GM21786 (cell line): ENCODE measurements around the gene DGKB.

Experiments used
- ATAC-seq: cut with Tn5 transposase; IDR thresholded peaks from one replicate; pipeline ENCODE4 v1.9.1; 2021; ENCODE audit not compliant: unreplicated experiment

Gene DGKB

GRCh38 chr7:14403587-14403986, 499.0 kb downstream of the DGKB start:
- no peak for ATAC-seq

- ATAC-seq, result no peak
These were observed 502.3 kb downstream of the DGKB start for GRCh38 chr7:14400271-14400670.

GRCh38 chr7:14398526-14398925, 504.0 kb downstream of the DGKB start:
- ATAC-seq, result no peak

GRCh38 chr7:14395860-14396259, 506.7 kb downstream of the DGKB start:
- ATAC-seq, result no peak

- no peak for ATAC-seq
These were observed 507.8 kb downstream of the DGKB start for GRCh38 chr7:14394786-14395185.

- no peak for ATAC-seq
These were observed 513.0 kb downstream of the DGKB start for GRCh38 chr7:14389595-14389994.

- ATAC-seq, result no peak
These were observed 513.4 kb downstream of the DGKB start for GRCh38 chr7:14389181-14389591.

- no peak for ATAC-seq
These were observed 517.5 kb downstream of the DGKB start for GRCh38 chr7:14385074-14385473.

GRCh38 chr7:14381936-14382335, 520.6 kb downstream of the DGKB start:
- ATAC-seq, result no peak

- no peak for ATAC-seq
These were observed 521.2 kb downstream of the DGKB start for GRCh38 chr7:14381306-14381705.

- ATAC-seq, result no peak
These were observed 521.7 kb downstream of the DGKB start for GRCh38 chr7:14380881-14381280.

GRCh38 chr7:14377646-14378266, 524.8 kb downstream of the DGKB start:
- ATAC-seq, result no peak

- no peak for ATAC-seq
These were observed 525.8 kb downstream of the DGKB start for GRCh38 chr7:14376711-14377110.

GRCh38 chr7:14375998-14376397, 526.6 kb downstream of the DGKB start:
- no peak for ATAC-seq

GRCh38 chr7:14374336-14374735, 528.2 kb downstream of the DGKB start:
- no peak for ATAC-seq

GRCh38 chr7:14368285-14368684, 534.3 kb downstream of the DGKB start:
- ATAC-seq, result no peak

- ATAC-seq, result no peak
These were observed 551.4 kb downstream of the DGKB start for GRCh38 chr7:14351167-14351566.

GRCh38 chr7:14341200-14341775, 561.3 kb downstream of the DGKB start:
- no peak for ATAC-seq

- no peak for ATAC-seq
These were observed 562.0 kb downstream of the DGKB start for GRCh38 chr7:14340393-14341074.

- ATAC-seq, result no peak
These were observed 562.7 kb downstream of the DGKB start for GRCh38 chr7:14339861-14340260.

GRCh38 chr7:14336256-14336655, 566.3 kb downstream of the DGKB start:
- ATAC-seq, result no peak

GRCh38 chr7:14332155-14332554, 570.4 kb downstream of the DGKB start:
- no peak for ATAC-seq

- no peak for ATAC-seq
These were observed 577.8 kb downstream of the DGKB start for GRCh38 chr7:14324767-14325166.
